Lower leg skin (tissue), 4 donors: ENCODE measurements around the gene FEM1B. TPM values are rescaled to one million over a fixed set of nuclear protein-coding genes. Genes with fewer than 3 reads are reported as not detected.

Experiments used
- DNase-seq, 2 donors: peaks; one replicate each; pipeline ENCODE4 v3.0.0-alpha.2; 2019; ENCODE audit warnings: low spot score in 2 of 2
- H3K4me3 ChIP-seq: fragments of 200-600 bp; sonication (generic); 2 replicates; pipeline ENCODE4 v1.5.1; 2017; ENCODE audit warnings: mild to moderate bottlenecking, low read depth; ENCODE audit not compliant: poor library complexity, severe bottlenecking
- CTCF ChIP-seq, 3 donors: fragments of 450-650 bp; IDR thresholded peaks; one replicate each; pipeline ENCODE4 v1.5.1; 2016; ENCODE audit warnings: antibody characterized with exemption in 3 of 3, mild to moderate bottlenecking in 3 of 3, moderate library complexity in 2 of 3
- POLR2A ChIP-seq, 2 donors: fragments of 450-650 bp; IDR thresholded peaks; one replicate each; pipeline ENCODE4 v1.6.1; 2016 to 2017; ENCODE audit warnings: antibody characterized with exemption in 2 of 2, mild to moderate bottlenecking in 1 of 2, moderate library complexity in 1 of 2
- WGBS, 2 donors: methylation state at CpG; one replicate each; pipeline ENCODE4 v1.1.5; 2018; 5-methylcytosine and 5-hydroxymethylcytosine counted together
- intact Hi-C: fragments of 100-400 bp; cut with DNase I; formaldehyde crosslinking; loops from one replicate; pipeline ENCODE4 v1.15.0; 2023; ENCODE audit warnings: low total_unique reads
- total RNA-seq, 4 donors: library from RNA; depleted of rRNA; stranded (reverse); fragments of >200 nt; gene quantifications; one replicate each; pipeline ENCODE4 v1.1.0, GENCODE V29; 2016

FEM1B gene
- total RNA-seq, 4 donors from 2014 or later: 70.6 to 90.9 (median 82.4) TPM

GRCh38 chr15:68311859-68312557, 34.5 kb downstream of the FEM1B start:
- DNase-seq: peak in 1 of 2 donors; percentile 70
- intact Hi-C loops: loop anchor here (5.0 kb wide), 1 partner anchor 70 kb away; no protein-coding TSS in a partner anchor
- no peak for TF ChIP-seq CTCF (IDR thresholded peaks at IDR 0.05)
- TF ChIP-seq POLR2A (IDR thresholded peaks at IDR 0.05): no peak
- no peak overlapping the region for H3K4me3 ChIP-seq
- WGBS, 2 donors: 91 to 94% methylated on average over 3 of the region's 3 CpGs

- peak in 1 of 2 donors; percentile 63 for DNase-seq
- intact Hi-C loops: loop anchor here (5.0 kb wide), 1 partner anchor 70 kb away; no protein-coding TSS in a partner anchor
- 79 to 86% methylated on average over 18 of the region's 18 CpGs for WGBS, 2 donors
- TF ChIP-seq CTCF (IDR thresholded peaks at IDR 0.05) (no peak), POLR2A (IDR thresholded peaks at IDR 0.05) (no peak)
- no peak overlapping the region for H3K4me3 ChIP-seq
Observed at GRCh38 chr15:68312701-68313204, 35.2 kb downstream of the FEM1B start.

GRCh38 chr15:68313501-68314410, 36.2 kb downstream of the FEM1B start:
- WGBS, 2 donors: 87 to 93% methylated on average over 18 of the region's 18 CpGs
- H3K4me3 ChIP-seq: no peak overlapping the region
- TF ChIP-seq POLR2A (IDR thresholded peaks at IDR 0.05) (no peak), CTCF (IDR thresholded peaks at IDR 0.05) (no peak)
- DNase-seq: peak in 1 of 2 donors; percentile 71
- intact Hi-C loops: loop anchor here (5.0 kb wide), 1 partner anchor 69 kb away; no protein-coding TSS in a partner anchor

GRCh38 chr15:68314563-68314962, 37.0 kb downstream of the FEM1B start:
- intact Hi-C loops: loop anchor here (5.0 kb wide), 1 partner anchor 68 kb away; no protein-coding TSS in a partner anchor
- TF ChIP-seq CTCF (IDR thresholded peaks at IDR 0.05): no peak
- no peak for TF ChIP-seq POLR2A (IDR thresholded peaks at IDR 0.05)
- H3K4me3 ChIP-seq: no peak overlapping the region
- DNase-seq: peak in 1 of 2 donors; percentile 56
- 86 to 90% methylated on average over 11 of the region's 11 CpGs for whole genome bisulfite sequencing, 2 donors

- DNase-seq: no peak
- 86 to 100% methylated on average over 1 of the region's 1 CpG for WGBS, 2 donors
- intact Hi-C loops: no loop called here
- H3K4me3 ChIP-seq: no peak overlapping the region
- TF ChIP-seq CTCF (IDR thresholded peaks at IDR 0.05): no peak
- no peak for TF ChIP-seq POLR2A (IDR thresholded peaks at IDR 0.05)
Observed at GRCh38 chr15:68315035-68315434, 37.5 kb downstream of the FEM1B start.
